GM19372 (cell line): ENCODE results near the gene UNC5C.

Source experiments
- ATAC-seq: cut with Tn5 transposase; IDR thresholded peaks from one replicate; pipeline ENCODE4 v1.9.1; 2021; ENCODE audit warnings: mild to moderate bottlenecking, low read depth, moderate library complexity; ENCODE audit not compliant: unreplicated experiment

The UNC5C gene

GRCh38 chr4:95288552-95288951 lies 260.2 kb downstream of the UNC5C start:
- ATAC-seq, result no peak

DNA sequence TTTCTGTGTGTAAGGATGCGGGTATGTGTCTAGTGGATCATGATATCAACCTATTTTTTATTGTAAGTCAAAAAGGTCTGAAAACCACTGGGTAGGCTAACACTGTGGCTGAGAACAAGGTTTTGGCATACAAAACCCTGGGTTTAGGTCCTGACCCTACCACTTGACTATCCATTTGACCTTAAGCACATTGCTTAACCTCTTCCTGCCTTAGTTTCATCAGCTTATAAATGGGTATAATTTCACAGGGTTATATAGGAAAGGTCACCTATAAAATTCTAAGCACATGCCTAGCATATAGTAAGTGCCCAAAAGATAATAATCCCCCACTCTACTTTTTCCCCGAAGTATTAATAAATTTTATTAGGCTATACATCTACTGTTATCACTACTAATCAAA lies 263.0 kb downstream of the UNC5C start:
- ATAC-seq, result no peak

- no peak for ATAC-seq
These were observed 264.1 kb downstream of the UNC5C start for GRCh38 chr4:95284655-95285054.

GRCh38 chr4:95283320-95283719 lies 265.5 kb downstream of the UNC5C start:
- no peak for ATAC-seq

DNA sequence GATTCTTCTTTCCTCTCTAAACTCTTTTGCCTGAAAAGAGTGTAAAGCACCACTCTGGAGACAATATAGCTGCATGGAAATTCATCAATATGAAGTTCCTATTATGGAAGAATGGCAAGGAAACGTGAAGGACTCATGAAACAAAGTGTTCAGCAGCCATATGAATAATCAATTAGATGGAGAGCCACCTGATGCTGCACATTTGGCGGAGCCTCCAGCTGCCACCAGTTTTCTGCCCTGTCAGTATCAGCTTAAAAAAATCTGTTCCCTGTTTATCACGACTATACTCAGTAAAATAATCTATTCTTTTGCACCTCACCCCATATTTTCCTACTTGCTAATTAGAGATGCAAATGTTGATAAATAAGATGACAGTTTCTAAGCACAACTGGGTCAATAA lies 276.0 kb downstream of the UNC5C start:
- no peak for ATAC-seq

DNA sequence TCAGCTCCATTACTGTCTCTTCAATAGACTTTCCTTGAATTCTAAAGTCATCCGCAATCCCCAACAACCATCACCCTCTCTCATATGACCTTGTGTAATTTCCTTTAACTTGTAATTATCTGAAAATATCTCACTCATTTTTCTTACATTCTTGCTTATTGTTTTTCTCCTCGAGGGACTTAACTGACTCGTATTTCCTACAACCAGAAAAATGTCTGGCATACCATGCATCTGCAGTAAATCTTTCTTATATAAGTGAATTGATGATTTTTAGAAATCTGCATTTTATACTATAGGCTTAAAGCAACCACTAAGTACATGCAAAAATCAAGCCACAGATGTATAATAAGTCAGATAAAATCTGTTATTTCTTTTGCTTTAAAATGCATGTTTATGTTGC lies 276.7 kb downstream of the UNC5C start:
- ATAC-seq, result no peak

DNA sequence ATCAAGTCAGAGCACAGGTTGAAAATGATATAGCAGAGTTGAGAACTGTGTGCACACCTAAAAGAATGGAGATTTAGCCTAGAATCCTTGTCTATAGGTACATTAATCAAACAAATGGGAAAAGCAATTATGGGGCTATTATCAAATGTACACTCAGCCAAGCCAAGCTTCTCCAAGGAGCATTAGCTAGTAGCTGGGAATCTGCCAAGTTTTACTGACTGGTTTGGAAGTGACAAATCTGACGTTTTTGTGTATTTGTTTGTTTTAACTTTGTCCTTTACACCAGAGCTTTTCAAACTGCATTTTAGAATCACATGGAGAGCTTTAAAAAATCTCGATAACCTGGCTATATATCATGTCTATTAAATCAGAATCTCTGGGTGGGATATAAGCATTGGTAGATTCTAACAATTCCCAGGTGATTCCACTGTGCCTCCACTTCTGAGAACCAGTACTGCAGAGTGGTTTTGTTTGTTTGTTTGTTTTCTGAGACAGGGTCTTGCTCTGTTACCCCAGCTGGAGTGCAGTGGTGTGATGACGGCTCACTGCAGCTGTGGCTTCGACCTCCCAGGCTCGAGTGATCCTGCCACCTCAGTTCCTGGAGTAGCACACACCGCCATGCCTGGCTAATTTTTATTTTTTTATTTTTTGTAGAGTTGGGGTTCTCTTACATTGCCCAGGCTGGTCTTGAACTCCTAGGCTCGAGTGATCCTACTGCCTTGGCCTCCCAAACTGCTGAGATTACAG lies 279.8 kb downstream of the UNC5C start:
- no peak for ATAC-seq

- ATAC-seq, result no peak
These were observed 281.7 kb downstream of the UNC5C start for GRCh38 chr4:95267081-95267480.

- no peak for ATAC-seq
These were observed 282.7 kb downstream of the UNC5C start for GRCh38 chr4:95265814-95266740.

DNA sequence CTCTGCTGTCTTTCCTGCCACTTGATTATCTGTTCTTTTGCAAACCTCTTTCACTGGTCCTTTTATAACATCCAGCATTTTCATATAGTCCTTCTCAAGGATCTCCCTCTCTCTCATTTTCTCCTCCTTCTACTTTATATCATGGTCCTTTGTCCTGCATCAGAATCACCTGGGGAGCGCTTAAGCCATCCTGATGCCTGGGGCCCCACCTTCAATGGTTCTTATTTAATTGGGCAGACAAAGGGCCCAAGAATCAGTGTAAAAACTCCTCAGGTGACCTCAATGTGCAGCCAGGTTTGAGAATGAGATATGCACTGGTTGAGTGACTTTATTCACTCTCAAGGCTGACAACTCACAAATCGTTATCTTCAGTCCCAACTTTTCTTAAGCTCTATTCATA lies 283.9 kb downstream of the UNC5C start:
- no peak for ATAC-seq

GRCh38 chr4:95263960-95264359 lies 284.8 kb downstream of the UNC5C start:
- no peak for ATAC-seq

DNA sequence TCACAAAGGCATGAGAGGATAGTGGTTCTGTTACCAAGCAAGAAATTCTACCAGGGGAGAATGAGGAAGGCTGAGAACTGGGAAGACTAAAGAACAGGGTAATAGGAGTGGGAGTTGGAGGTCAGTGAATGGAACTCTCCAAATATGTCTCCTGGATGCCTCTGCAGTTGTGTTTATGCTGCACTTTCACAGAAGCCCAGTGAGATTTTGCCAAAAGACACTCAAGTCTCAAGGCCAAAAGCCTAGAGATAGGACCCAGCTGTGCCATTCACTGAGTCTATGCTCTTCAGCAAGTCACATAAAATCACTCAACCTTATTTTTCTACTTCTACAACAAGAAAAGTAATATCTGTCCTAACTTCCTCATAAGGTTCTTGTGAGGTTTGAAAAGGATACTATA lies 285.4 kb downstream of the UNC5C start:
- ATAC-seq, result no peak

DNA sequence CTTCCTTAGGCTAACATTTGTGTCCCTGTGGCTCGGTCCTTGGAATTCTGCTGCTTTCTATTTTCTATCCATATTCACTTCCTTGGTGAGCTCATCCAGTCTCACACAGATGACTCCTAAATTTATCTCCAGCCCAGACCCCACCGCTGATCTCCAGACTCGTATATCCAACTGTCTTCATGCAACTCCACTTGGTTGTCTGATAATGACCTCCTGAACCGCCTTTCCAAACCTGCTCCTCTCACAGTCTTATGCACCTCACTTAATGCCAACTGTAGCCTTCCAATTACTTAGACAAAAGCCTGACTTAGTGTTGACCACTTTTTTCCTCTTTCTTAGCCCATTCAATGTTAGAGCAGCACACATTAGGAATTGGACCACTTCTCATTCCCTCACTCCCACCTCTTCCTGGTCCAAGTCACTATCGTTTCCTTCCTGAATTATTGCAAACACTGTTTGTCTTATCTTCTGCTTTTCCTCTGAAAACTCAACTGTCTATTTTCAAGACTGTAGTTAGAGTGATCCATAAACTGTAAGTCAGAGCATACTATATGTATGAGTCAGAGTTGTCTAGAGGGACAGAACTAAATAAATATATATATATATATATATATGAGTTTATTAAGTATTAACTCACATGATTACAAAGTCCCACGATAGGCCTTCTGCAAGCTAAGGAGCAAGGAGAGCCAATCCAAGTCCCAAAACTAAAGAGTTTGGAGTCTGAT lies 292.5 kb downstream of the UNC5C start:
- no peak for ATAC-seq

DNA sequence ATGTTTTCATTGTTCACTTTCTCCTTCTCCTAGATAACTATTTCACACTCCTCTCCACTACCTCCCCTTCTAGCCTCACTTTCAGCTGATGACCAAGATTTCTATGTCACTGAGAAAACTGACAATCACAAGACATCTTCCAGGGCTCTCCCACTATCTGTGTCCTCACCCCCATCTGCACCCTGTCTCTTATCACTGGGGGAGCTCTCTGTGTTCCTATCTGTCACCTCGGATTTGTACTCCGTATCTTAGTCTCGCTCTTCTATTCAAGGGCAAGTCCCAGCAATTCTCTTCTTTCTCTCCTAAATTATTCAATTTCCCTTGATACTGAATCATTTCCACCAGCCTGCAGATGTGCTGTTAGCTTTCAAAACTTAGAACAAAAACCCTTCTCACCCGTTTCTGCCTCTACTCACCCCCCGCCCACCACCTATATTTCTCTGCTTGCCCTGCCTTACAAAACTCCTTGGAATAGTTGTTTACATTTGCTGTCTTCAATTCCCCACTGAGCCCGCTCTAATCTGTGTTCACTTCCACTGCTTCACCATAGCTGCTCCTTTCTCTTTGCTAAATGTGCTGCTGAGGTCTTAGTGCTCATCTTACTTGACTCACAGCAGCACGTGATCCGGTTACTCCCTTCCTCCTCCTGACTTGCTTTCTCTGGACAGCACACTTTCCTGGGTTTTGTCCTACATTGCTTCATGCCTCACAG lies 293.2 kb downstream of the UNC5C start:
- ATAC-seq, result no peak

- ATAC-seq, result no peak
These were observed 297.2 kb downstream of the UNC5C start for GRCh38 chr4:95251568-95251967.

- no peak for ATAC-seq
These were observed 298.1 kb downstream of the UNC5C start for GRCh38 chr4:95250544-95251137.

- ATAC-seq, result no peak
These were observed 299.2 kb downstream of the UNC5C start for GRCh38 chr4:95249426-95250021.

- ATAC-seq, result no peak
These were observed 299.9 kb downstream of the UNC5C start for GRCh38 chr4:95248720-95249425.

GRCh38 chr4:95243892-95244291 lies 304.9 kb downstream of the UNC5C start:
- ATAC-seq, result no peak
